Lower leg skin (tissue), 4 donors: ENCODE results near the gene KRTAP10-1. TPM values are rescaled to one million over a fixed set of nuclear protein-coding genes. Genes with fewer than 3 reads are reported as not detected.
"Not testable (repeated sequence)": the region's sequence is repeated elsewhere in the genome, so short reads cannot be mapped to it uniquely, and the experiment has no call there.

Experiments
- DNase-seq, 2 donors: peaks; one replicate each; pipeline ENCODE4 v3.0.0-alpha.2; 2019; ENCODE audit warnings: low spot score in 2 of 2
- H3K4me3 ChIP-seq: fragments of 200-600 bp; sonication (generic); 2 replicates; pipeline ENCODE4 v1.5.1; 2017; ENCODE audit warnings: mild to moderate bottlenecking, low read depth; ENCODE audit not compliant: poor library complexity, severe bottlenecking
- POLR2A ChIP-seq, 2 donors: fragments of 450-650 bp; IDR thresholded peaks; one replicate each; pipeline ENCODE4 v1.6.1; 2016 to 2017; ENCODE audit warnings: antibody characterized with exemption in 2 of 2, mild to moderate bottlenecking in 1 of 2, moderate library complexity in 1 of 2
- WGBS, 2 donors: methylation state at CpG; one replicate each; pipeline ENCODE4 v1.1.5; 2018; 5-methylcytosine and 5-hydroxymethylcytosine counted together
- intact Hi-C: fragments of 100-400 bp; cut with DNase I; formaldehyde crosslinking; loops from one replicate; pipeline ENCODE4 v1.15.0; 2023; ENCODE audit warnings: low total_unique reads
- total RNA-seq, 4 donors: library from RNA; depleted of rRNA; stranded (reverse); fragments of >200 nt; gene quantifications; one replicate each; pipeline ENCODE4 v1.1.0, GENCODE V29; 2016
- TF ChIP-seq, protein P1 (sequence below), 3 donors: fragments of 450-650 bp; IDR thresholded peaks; one replicate each; pipeline ENCODE4 v1.5.1; 2016; ENCODE audit warnings: antibody characterized with exemption in 3 of 3, mild to moderate bottlenecking in 3 of 3, moderate library complexity in 2 of 3

KRTAP10-1 gene
- total RNA-seq, 4 donors from 2014 or later: 3.0 TPM; not detected in 3

DNA sequence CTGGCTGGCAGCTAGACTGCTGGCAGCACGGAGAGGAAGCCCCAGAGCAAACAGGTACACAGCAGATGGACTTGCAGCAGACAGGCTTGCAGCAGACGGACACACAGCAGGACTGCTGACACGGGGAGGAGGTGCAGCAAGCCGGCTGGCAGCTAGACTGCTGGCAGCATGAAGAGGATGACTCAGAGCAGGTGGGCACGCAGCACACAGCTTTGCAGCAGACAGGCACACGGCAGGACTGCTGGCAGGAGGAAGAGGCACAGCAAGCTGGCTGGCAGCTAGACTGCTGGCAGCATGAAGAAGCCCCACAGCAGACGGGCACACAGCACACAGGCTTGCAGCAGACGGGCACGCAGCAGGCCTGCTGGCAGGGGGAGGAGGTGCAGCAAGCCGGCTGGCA lies 10.8 kb upstream of the KRTAP10-1 start:
- WGBS, 2 donors: 7 to 36% methylated on average over 4 to 10 of the region's 10 CpGs
- peak in 1 of 2 donors; percentile 61 for DNase-seq
- TF ChIP-seq POLR2A (IDR thresholded peaks at IDR 0.05): no peak
- TF ChIP-seq, protein P1, sequence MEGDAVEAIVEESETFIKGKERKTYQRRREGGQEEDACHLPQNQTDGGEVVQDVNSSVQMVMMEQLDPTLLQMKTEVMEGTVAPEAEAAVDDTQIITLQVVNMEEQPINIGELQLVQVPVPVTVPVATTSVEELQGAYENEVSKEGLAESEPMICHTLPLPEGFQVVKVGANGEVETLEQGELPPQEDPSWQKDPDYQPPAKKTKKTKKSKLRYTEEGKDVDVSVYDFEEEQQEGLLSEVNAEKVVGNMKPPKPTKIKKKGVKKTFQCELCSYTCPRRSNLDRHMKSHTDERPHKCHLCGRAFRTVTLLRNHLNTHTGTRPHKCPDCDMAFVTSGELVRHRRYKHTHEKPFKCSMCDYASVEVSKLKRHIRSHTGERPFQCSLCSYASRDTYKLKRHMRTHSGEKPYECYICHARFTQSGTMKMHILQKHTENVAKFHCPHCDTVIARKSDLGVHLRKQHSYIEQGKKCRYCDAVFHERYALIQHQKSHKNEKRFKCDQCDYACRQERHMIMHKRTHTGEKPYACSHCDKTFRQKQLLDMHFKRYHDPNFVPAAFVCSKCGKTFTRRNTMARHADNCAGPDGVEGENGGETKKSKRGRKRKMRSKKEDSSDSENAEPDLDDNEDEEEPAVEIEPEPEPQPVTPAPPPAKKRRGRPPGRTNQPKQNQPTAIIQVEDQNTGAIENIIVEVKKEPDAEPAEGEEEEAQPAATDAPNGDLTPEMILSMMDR (IDR thresholded peaks at IDR 0.05): no peak
- intact Hi-C loops: no loop called here
- no peak overlapping the region for H3K4me3 ChIP-seq

DNA sequence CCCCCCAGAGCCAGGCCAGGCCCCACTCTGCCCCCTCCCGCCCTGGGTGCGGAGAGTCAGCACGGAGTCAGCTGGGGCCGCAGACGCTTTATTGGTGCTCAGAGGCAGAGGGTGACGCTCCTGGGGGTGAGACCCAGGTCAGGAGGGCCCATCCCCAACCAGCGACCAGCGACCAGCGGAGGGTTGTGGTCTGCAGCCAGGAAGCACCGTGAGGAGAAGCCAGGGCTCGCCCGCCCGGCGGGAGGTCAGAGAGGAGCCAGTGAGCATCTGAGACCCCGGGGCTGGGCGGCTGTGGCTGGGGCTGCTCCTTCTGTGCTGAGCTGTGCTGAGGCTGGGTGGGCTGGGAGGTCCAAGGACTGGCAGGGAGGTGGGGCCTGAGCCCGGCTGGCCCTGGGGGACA lies 10.3 kb upstream of the KRTAP10-1 start:
- DNase-seq: peak in 1 of 2 donors; percentile 78
- intact Hi-C loops, H3K4me3 ChIP-seq: not testable (repeated sequence)
- WGBS, 2 donors: 36 to 46% methylated on average over 11 to 16 of the region's 17 CpGs

DNA sequence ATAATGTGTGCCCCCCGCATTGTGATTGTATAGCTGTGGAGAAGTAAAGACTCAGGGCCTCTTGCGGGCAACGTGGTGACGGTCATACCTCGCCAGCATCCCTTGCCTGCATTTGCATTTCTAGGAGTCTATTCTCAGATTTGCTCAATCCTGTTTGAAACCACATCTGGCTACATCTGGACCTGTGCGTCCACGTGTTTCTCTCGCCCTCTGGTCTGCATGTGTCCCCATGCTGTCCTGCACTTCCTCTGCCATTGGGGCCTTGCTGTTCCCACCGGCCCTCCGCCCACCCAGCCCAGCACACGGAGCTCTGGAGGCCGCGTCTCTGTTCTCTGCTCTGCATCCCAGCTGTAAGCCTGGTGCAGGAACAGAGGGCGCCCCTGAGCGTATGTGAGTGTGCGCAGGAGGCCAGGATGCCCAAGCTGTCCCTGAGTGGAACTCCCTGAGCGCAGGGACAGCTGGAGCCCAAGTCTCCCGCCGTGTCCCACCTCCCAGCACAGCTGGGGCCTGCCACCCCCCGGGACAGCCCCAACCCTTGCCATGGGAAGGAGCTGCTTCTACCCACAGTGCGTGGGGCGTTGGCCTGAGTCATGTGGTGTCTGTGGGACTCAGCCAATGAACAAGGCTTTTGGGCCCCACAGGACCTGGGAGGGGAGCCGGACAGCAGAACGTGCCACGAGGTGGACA lies 9.7 kb upstream of the KRTAP10-1 start:
- peak in 1 of 2 donors; percentile 49 for DNase-seq
- no peak for TF ChIP-seq POLR2A (IDR thresholded peaks at IDR 0.05)
- no peak overlapping the region for H3K4me3 ChIP-seq
- 46 to 49% methylated on average over 18 to 24 of the region's 25 CpGs for WGBS, 2 donors
- intact Hi-C loops: no loop called here

DNA sequence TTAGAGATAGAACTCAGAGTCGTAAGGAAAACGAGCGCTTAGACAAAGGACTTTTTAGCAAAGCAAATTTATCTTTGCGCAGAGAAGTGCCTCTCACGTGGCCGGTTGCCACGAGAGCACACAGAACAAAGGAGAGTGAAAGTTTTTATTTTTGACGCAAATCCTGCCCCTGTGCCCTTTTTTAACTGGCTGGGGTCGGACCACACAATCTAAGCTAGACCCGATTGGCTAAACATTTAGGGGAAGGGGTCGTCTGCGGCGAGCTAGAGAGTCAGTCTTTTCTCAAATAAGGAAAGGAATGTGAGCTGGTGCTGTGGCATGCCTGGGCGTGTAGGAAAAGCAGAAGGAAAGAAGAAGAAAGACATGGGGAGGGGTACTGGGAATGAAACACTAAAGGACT lies 8.9 kb upstream of the KRTAP10-1 start:
- whole genome bisulfite sequencing, 2 donors: 20 to 32% methylated on average over 14 of the region's 14 CpGs
- peak in 1 of 2 donors; percentile 42 for DNase-seq
- no peak overlapping the region for H3K4me3 ChIP-seq
- intact Hi-C loops: no loop called here
- TF ChIP-seq, protein P1 (IDR thresholded peaks at IDR 0.05): no peak
- TF ChIP-seq POLR2A (IDR thresholded peaks at IDR 0.05): no peak

DNA sequence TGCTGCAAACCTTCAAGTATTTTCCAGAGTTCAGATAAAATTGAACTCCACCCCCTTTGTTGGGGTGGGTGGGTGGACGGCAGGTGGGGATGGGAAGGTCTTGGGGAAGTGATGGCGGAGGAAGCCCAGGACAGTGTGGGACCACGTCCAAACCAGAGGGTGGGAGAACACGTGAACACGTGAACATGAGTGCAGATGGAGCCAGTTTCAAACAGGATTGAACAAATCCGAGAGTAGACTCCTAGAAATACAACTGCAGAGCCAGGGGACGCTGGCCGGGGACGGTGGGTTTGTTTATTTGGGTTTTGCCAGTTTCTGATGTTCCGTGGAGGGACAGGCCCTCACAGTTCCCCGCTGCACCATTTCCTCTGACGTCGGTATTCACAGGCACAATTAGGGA lies 8.4 kb upstream of the KRTAP10-1 start:
- WGBS, 2 donors: 41% methylated on average over 13 of the region's 13 CpGs
- intact Hi-C loops: no loop called here
- peak in 1 of 2 donors; percentile 75 for DNase-seq
- H3K4me3 ChIP-seq: no peak overlapping the region
- TF ChIP-seq, protein P1 (IDR thresholded peaks at IDR 0.05): no peak
- no peak for TF ChIP-seq POLR2A (IDR thresholded peaks at IDR 0.05)

DNA sequence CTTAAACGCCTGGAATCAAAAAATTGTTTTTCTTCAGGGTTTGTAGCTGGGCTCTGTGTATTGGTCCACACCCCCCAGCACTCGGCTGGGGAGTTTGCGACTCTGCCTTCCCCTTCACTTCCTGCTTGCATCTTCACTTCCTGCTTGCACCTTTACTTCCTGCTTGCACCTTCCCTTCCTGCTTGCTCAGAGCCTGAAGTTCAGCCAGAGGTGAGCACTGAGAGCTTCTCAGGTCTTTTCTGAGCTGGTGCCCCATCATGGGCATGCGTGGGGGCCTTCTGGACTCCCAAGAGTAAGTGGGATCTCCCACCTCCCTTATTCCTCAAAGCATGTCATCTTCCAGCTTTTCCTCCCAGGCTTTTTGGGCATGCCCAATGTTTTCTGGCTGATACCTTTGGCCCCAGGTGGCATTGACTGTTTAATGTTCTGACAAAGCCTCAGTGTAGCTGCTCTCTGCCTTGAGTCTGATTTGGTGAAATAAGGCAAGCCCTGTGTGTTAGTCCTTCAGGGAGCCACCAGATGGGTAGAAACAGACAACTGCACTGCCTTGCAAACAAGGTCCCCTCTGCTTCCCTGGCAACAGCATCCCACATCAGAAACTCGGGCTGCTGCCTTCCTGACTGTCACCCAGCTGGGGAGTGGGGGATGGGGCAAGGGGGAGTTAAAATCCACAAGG lies 7.8 kb upstream of the KRTAP10-1 start:
- peak in 1 of 2 donors; percentile 53 for DNase-seq
- H3K4me3 ChIP-seq: no peak overlapping the region
- TF ChIP-seq POLR2A (IDR thresholded peaks at IDR 0.05): no peak
- TF ChIP-seq, protein P1 (IDR thresholded peaks at IDR 0.05): no peak
- WGBS, 2 donors: 54 to 73% methylated on average over 5 of the region's 5 CpGs
- intact Hi-C loops: no loop called here
